ENCODE data around the gene ERBIN.
A peak's percentile ranks its signal among the peaks of the same experiment; 100 is the strongest.
"Not testable (repeated sequence)": the region's sequence is repeated elsewhere in the genome, so short reads cannot be mapped to it uniquely, and the experiment has no call there.

ERBIN gene

GRCh38 chr5:65951330-65951729, 25.0 kb downstream of the ERBIN start:
- Mint-ChIP-seq H3K9me3 (no peaks in the 10 kb centered on the region), H3K36me3 (ENCODE audit: insufficient read depth) (peaks cover 8% of the 10 kb centered on the region), H3K4me3 (no peak overlapping the region), H3K4me1 (peaks cover 57% of the 10 kb centered on the region), H3K27ac (ENCODE audit: low read depth) (no peak overlapping the region), H3K27me3 (no peaks in the 10 kb centered on the region)
- ATAC-seq (replicated peaks; ENCODE audit: extremely low read depth, poor library complexity, severe bottlenecking) (no peak), DNase-seq (ENCODE audit: low spot score in 2 of 2) (no peak)

- ATAC-seq (replicated peaks; ENCODE audit: extremely low read depth, poor library complexity, severe bottlenecking) (no peak), DNase-seq (ENCODE audit: low spot score in 2 of 2) (no peak)
- Mint-ChIP-seq H3K9me3 (no peaks in the 10 kb centered on the region), H3K36me3 (ENCODE audit: insufficient read depth) (peaks cover 5% of the 10 kb centered on the region), H3K4me1 (peaks cover 49% of the 10 kb centered on the region), H3K27ac (ENCODE audit: low read depth) (no peak overlapping the region), H3K27me3 (no peaks in the 10 kb centered on the region), H3K4me3 (no peak overlapping the region)
These were observed 25.9 kb downstream of the ERBIN start for GRCh38 chr5:65952259-65952658.

- peaks cover 5% of the 10 kb centered on the region for H3K36me3 Mint-ChIP-seq (ENCODE audit: insufficient read depth)
- peak overlapping the region; percentile 24 for H3K27ac Mint-ChIP-seq (ENCODE audit: low read depth)
- no peaks in the 10 kb centered on the region for H3K9me3 Mint-ChIP-seq
- H3K4me3 Mint-ChIP-seq = no peak overlapping the region
- no peak for ATAC-seq (replicated peaks; ENCODE audit: extremely low read depth, poor library complexity, severe bottlenecking)
- H3K4me1 Mint-ChIP-seq = peaks cover 46% of the 10 kb centered on the region
- H3K27me3 Mint-ChIP-seq = no peaks in the 10 kb centered on the region
- DNase-seq (ENCODE audit: low spot score in 2 of 2) = no peak
These were observed 27.8 kb downstream of the ERBIN start for GRCh38 chr5:65954200-65954599.

GRCh38 chr5:65955746-65956145, 29.4 kb downstream of the ERBIN start:
- DNase-seq (ENCODE audit: low spot score in 2 of 2) (no peak), ATAC-seq (replicated peaks; ENCODE audit: extremely low read depth, poor library complexity, severe bottlenecking) (no peak)
- Mint-ChIP-seq H3K4me3 (no peak overlapping the region), H3K27me3 (no peaks in the 10 kb centered on the region), H3K9me3 (no peaks in the 10 kb centered on the region), H3K27ac (ENCODE audit: low read depth) (no peak overlapping the region), H3K36me3 (ENCODE audit: insufficient read depth) (peaks cover 5% of the 10 kb centered on the region), H3K4me1 (peaks cover 48% of the 10 kb centered on the region)

- not testable (repeated sequence) for H3K9me3 Mint-ChIP-seq; H3K4me3 Mint-ChIP-seq; H3K27me3 Mint-ChIP-seq; ATAC-seq (replicated peaks; ENCODE audit: extremely low read depth, poor library complexity, severe bottlenecking); H3K27ac Mint-ChIP-seq (ENCODE audit: low read depth); DNase-seq (ENCODE audit: low spot score in 2 of 2); H3K36me3 Mint-ChIP-seq (ENCODE audit: insufficient read depth)
- peaks cover 54% of the 10 kb centered on the region for H3K4me1 Mint-ChIP-seq
These were observed 31.3 kb downstream of the ERBIN start for GRCh38 chr5:65957703-65958102.

GRCh38 chr5:65961633-65962032, 35.3 kb downstream of the ERBIN start:
- peaks cover 9% of the 10 kb centered on the region for H3K36me3 Mint-ChIP-seq (ENCODE audit: insufficient read depth)
- H3K9me3 Mint-ChIP-seq = no peaks in the 10 kb centered on the region
- ATAC-seq (replicated peaks; ENCODE audit: extremely low read depth, poor library complexity, severe bottlenecking) (peak; percentile 28), DNase-seq (ENCODE audit: low spot score in 2 of 2) (no peak)
- H3K27me3 Mint-ChIP-seq = no peaks in the 10 kb centered on the region
- H3K27ac Mint-ChIP-seq (ENCODE audit: low read depth) = peak overlapping the region; percentile 45
- H3K4me1 Mint-ChIP-seq = peaks cover 49% of the 10 kb centered on the region
- peak overlapping the region; percentile 5 for H3K4me3 Mint-ChIP-seq

GRCh38 chr5:65967288-65968066, 41.1 kb downstream of the ERBIN start:
- peaks cover 74% of the 10 kb centered on the region for H3K4me1 Mint-ChIP-seq
- ATAC-seq (replicated peaks; ENCODE audit: extremely low read depth, poor library complexity, severe bottlenecking) = no peak
- H3K36me3 Mint-ChIP-seq (ENCODE audit: insufficient read depth) = peaks cover 9% of the 10 kb centered on the region
- H3K9me3 Mint-ChIP-seq = no peaks in the 10 kb centered on the region
- H3K27me3 Mint-ChIP-seq = no peaks in the 10 kb centered on the region
- H3K27ac Mint-ChIP-seq (ENCODE audit: low read depth) = peak overlapping the region; percentile 41
- DNase-seq (ENCODE audit: low spot score in 2 of 2) = no peak
- no peak overlapping the region for H3K4me3 Mint-ChIP-seq

- H3K27ac Mint-ChIP-seq (ENCODE audit: low read depth) = peak overlapping the region; percentile 58
- H3K27me3 Mint-ChIP-seq = no peaks in the 10 kb centered on the region
- peak overlapping the region; percentile 43 for H3K4me3 Mint-ChIP-seq
- DNase-seq (ENCODE audit: low spot score in 2 of 2) = no peak
- H3K36me3 Mint-ChIP-seq (ENCODE audit: insufficient read depth) = peaks cover 5% of the 10 kb centered on the region
- H3K9me3 Mint-ChIP-seq = no peaks in the 10 kb centered on the region
- H3K4me1 Mint-ChIP-seq = peaks cover 74% of the 10 kb centered on the region
- no peak for ATAC-seq (replicated peaks; ENCODE audit: extremely low read depth, poor library complexity, severe bottlenecking)
These were observed 43.4 kb downstream of the ERBIN start for GRCh38 chr5:65969539-65970393.

- H3K27ac Mint-ChIP-seq (ENCODE audit: low read depth) = peak overlapping the region; percentile 58
- DNase-seq (ENCODE audit: low spot score in 2 of 2) (no peak), ATAC-seq (replicated peaks; ENCODE audit: extremely low read depth, poor library complexity, severe bottlenecking) (no peak)
- H3K27me3 Mint-ChIP-seq = no peaks in the 10 kb centered on the region
- H3K9me3 Mint-ChIP-seq = no peaks in the 10 kb centered on the region
- H3K36me3 Mint-ChIP-seq (ENCODE audit: insufficient read depth) = peaks cover 6% of the 10 kb centered on the region
- peaks cover 72% of the 10 kb centered on the region for H3K4me1 Mint-ChIP-seq
- peak overlapping the region; percentile 43 for H3K4me3 Mint-ChIP-seq
These were observed 44.3 kb downstream of the ERBIN start for GRCh38 chr5:65970481-65971367.

GRCh38 chr5:65971643-65972042, 45.3 kb downstream of the ERBIN start:
- Mint-ChIP-seq H3K4me3 (no peak overlapping the region), H3K36me3 (ENCODE audit: insufficient read depth) (peaks cover 10% of the 10 kb centered on the region), H3K4me1 (peaks cover 73% of the 10 kb centered on the region), H3K9me3 (no peaks in the 10 kb centered on the region), H3K27ac (ENCODE audit: low read depth) (no peak overlapping the region), H3K27me3 (no peaks in the 10 kb centered on the region)
- DNase-seq (ENCODE audit: low spot score in 2 of 2) (no peak), ATAC-seq (replicated peaks; ENCODE audit: extremely low read depth, poor library complexity, severe bottlenecking) (no peak)

- peaks cover 63% of the 10 kb centered on the region for H3K4me1 Mint-ChIP-seq
These were observed 46.5 kb downstream of the ERBIN start for GRCh38 chr5:65972896-65973295.

GRCh38 chr5:65978251-65978650, 51.9 kb downstream of the ERBIN start:
- Mint-ChIP-seq H3K4me3 (no peak overlapping the region), H3K36me3 (ENCODE audit: insufficient read depth) (peaks cover 5% of the 10 kb centered on the region), H3K27me3 (no peaks in the 10 kb centered on the region), H3K4me1 (peaks cover 65% of the 10 kb centered on the region), H3K9me3 (no peaks in the 10 kb centered on the region), H3K27ac (ENCODE audit: low read depth) (peak overlapping the region; percentile 6)
- ATAC-seq (replicated peaks; ENCODE audit: extremely low read depth, poor library complexity, severe bottlenecking) = no peak
- DNase-seq (ENCODE audit: low spot score in 2 of 2) = no peak

More at GRCh38 chr5:65972896-65973295, 46.5 kb downstream of the ERBIN start:
- H3K9me3 Mint-ChIP-seq; H3K36me3 Mint-ChIP-seq (ENCODE audit: insufficient read depth); ATAC-seq (replicated peaks; ENCODE audit: extremely low read depth, poor library complexity, severe bottlenecking); H3K27me3 Mint-ChIP-seq; H3K27ac Mint-ChIP-seq (ENCODE audit: low read depth); H3K4me3 Mint-ChIP-seq; DNase-seq (ENCODE audit: low spot score in 2 of 2): not testable (repeated sequence)
